GM18870 (cell line): ENCODE data around the gene CDH4.
"Not testable (repeated sequence)": the region's sequence is repeated elsewhere in the genome, so short reads cannot be mapped to it uniquely, and the experiment has no call there.

Source experiments
- ATAC-seq: cut with Tn5 transposase; IDR thresholded peaks from one replicate; pipeline ENCODE4 v1.9.1; 2021; ENCODE audit warnings: moderate library complexity; ENCODE audit not compliant: unreplicated experiment

The CDH4 gene

DNA sequence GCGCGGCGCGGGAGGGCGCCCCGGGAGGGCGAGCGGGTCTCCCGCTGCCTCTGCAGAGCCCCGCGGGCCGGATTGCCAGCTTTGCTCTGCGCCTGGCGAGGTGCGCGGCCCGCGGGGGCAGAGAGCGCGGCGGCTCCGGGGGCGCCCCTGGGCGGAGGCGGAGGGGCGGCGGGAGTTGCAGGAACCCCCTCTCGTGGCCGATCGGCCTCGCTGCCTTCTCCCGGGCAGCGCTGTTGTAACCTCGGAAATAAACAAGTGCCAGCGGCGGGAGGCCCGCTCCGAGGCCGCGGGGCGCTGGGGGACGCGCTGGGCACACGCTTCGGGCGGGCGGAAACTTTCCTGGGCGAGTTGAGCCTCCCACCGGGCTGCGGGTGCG is 1.2 kb downstream of the CDH4 start:
- ATAC-seq: no peak

DNA sequence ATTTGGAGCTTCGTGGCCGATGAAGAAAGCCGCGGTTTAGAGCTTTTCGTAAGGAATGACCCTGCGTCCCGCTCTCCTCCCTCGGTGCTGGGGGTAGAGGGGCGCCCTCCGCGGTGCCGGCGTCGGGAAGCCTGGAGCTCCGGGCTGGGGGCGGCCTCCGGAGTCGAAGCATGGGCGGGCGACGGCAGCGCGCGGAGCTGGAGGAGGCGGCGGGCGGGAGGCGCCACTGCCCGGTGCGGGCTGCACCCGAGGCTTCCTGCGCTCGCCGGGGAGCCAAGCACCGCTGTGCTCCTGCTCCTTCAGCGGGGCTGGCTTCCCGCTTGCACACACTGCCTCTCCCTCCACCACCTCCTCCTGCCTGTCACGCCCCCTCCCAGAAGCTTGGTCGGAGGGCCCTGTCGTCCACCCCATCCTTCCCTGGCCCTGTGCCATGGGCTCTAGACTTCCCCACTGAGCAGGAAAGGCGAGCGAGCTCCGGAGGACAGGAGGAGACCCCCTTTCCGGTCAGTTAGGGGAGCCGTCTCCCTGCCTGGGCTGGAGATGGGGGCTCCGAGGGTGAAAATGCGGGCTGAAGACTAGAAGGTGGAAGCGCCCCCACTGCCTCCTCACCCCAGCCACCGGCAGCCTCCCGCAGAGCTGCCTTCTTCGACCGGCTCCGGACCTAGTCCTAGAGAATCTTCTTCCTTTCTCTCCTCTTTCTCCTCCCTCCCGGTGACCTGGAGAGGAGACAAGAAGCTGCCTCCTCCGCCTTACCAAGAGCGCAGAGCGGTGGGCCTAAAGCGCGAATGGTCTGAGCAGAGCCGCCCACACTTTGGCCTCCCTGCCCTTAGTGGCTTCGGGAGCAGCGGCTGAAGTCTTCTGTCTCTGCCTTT is 1.8 kb downstream of the CDH4 start:
- ATAC-seq: no peak

DNA sequence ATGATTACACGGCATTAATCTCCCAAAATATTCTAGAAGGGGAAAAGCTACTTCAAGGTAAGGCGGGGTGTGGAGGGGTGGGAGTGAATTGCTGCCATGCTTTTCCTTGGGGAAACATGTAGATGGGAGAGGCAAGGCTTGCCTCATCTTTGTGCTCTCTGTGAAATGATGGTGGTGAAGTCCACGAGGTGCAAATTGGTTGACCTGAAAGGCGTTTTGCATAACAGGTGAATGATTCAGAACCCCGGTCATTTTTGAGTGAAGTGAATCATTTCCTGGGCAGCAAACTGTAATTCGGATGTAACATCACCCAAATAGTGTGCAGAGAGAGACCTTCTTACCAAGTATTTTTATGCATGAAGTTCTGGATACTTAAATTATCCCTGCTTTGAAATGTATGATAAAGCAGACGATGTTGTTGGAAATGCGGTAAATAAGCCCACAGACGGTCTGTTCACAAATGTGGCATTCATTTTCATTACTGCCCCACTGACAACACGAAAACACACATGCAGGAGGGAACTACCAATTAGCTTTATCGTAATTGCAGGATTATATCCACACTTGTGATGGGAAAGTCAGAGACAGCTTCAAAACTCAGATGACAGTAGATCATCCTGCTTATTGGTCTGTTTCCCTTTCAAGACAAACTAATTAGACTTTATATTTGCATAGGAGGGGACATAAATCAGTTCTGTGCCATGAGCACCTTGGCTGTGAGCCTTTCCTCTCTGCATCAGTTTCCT is 3.0 kb downstream of the CDH4 start:
- no peak for ATAC-seq

DNA sequence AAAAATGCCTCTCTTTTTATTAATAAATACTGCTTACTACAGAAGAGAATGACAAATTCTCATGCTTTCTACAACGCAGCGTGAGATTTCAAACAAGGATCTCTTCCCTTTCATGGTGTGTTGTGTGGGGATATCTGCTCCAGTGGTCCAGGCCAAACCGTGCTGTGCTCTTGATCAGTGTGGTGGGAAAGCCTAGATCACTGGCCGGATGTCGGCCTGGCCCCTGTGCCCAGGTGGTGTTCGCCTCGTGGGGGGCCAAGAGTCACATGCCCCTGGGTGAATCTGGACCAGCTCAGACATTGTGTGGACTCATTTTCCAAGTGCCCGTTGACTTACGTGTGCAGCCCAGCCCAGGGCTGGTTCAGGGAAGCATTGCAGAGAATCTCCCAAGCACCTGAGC is 4.3 kb downstream of the CDH4 start:
- ATAC-seq: no peak

DNA sequence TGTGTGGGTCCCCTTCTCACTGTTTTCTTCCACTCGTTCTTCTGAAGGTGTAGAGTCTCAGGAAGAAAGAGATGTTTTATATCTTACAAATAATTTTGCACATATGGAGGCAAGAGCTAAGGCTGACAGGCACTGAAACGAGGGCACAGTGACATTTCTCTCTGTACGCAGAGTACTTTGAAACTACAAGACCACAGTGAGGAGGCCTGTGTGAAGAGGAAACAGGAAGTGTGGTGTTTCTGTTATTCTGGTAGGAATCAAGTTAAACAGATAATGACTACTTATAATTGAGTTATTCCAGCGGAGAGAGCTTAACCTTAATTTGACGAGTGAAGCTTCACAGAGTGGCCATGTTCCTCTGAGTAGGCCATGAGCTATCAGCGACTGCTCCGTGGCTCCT is 4.8 kb downstream of the CDH4 start:
- ATAC-seq: no peak

DNA sequence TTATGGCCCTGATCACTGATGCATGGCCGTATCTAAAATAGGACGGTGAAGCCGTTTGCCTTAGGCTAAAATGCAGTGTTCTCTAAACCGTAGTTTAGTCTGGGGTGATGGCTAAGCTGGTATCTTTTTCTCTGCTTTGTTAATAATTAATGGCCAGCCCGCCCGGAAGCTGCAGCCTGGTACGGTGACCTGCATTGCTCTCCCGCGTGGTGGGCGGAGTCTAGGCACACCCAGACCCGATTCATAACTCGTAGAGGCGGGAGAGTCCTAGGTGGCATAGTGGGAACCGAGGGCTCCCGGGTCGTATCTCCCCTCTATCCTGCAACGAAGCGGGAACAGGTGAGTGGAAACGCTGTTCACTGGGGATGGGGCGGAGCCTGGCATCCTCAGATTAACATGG is 5.5 kb downstream of the CDH4 start:
- ATAC-seq: no peak

DNA sequence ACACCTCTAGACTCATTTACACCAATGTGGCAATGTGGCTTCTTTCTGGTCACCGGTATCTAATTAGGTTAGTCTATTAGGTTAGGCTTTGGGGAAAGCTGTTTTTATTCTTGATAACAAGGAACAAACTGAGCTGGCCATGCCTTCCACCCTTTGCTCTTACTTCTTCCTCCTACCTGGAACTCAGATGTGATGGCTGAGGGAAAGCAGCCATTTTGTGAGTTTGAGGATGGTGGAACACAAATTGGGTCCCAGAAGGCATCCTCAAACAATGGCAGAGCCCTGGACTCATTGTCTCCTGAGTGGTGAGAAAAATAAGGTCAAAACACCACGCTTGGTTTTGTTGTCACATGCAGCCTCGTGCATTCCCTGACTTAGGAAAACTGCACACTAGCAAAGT is 7.7 kb downstream of the CDH4 start:
- no peak for ATAC-seq

DNA sequence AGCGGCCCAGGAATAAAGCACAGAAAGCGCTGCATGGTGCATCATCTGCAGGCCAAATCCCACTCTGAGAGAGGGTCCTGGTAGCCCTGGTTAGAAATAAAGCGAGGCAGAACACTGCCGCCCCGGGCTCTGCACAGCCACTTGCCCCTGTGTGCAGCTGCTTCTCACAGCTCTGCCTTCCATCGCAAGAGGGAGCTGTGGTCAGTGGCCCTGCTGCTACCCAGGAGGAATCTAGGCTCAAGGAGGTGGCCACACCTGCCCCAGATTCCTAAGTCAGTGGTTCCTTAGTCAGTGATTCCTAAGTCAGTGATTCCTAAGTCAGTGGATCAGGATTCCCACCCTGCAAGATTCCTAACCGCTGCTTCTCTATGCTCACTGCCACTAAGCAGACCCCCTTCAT is 8.8 kb downstream of the CDH4 start:
- ATAC-seq: no peak

DNA sequence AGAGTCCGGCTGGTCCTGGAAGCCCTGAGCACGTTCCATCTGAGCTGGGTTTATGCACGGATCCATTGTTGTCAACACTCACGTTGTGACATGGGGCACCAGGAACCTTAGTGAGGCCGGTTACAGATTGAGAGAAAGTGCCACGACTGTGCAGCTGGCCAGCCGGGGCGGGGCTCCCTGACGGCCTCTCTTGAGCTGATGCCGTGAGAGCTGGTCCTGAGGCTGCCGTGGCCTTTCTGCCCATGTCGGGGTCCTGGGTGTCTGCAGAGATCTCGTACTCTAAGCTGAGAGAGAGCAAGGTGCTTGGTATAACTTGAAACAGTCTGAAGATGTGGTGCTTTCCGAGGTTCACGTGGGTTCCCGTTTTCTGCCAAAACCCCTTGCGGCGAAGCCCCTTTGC is 10.0 kb downstream of the CDH4 start:
- no peak for ATAC-seq

DNA sequence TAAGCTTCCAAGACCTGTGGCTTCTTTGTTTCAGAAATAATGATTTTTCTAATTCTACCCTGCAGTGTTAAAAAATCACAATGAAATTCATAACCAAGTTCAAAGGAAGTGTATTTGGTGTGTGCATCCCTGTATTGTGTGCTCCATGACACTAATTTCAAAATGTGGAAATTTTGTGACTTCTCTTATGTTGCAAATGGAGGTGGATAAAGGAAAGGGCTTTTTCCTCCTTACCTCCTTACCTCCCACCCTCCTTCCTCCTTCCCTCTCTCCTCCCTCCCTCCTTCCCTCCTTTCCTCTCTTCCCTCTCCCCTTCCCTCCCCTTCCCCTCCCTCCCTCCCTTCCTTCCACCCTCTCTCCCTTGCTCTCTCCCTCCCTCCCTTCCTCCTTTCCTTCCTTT is 10.5 kb downstream of the CDH4 start:
- no peak for ATAC-seq

DNA sequence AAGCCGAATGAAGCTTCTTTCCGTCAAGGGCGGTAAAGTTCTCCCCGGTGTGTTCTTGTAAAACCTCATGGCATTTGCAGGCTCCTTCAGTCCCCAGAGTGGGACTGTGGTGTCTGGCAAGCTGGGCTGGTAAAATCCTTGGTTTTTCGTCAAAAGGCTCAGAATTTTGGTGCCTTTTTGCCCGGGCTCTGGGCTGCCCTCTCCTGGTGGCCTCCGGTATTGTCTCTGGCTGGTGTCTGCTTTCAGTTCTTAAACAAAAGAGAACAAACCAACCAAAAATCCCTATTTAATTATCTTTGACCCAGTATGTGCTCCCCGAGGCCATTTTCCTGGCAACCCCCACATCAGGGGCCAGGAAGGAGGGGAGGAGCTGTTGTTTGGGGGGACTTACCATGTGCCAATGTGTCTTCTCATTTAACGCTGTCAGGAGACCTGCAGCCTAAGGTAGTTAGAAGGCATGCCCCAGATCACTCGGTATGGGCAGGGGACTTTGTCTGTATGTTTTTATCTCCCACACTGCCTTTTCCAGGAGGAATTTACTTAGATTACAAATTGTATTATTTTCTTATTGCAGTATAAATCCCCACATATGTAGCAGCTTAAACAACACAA is 11.1 kb downstream of the CDH4 start:
- no peak for ATAC-seq

DNA sequence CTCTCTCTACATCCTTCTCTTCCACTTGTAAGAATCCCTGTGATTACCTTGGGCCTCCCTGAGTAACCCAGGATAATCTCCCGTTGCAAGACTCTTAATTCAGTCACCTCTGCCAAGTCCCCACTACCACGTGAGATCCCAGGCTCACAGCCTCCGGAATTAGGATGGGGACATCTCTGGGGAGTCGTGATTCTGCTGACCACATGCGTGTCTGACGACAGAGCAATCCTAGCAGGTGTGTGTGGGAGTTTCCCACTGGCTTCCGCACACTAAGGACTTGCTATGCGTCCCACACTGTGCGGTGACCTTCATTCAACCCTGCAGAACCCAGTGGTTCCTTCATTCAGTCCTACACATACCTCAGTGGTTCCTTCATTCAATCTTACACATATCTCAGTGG is 11.9 kb downstream of the CDH4 start:
- no peak for ATAC-seq

DNA sequence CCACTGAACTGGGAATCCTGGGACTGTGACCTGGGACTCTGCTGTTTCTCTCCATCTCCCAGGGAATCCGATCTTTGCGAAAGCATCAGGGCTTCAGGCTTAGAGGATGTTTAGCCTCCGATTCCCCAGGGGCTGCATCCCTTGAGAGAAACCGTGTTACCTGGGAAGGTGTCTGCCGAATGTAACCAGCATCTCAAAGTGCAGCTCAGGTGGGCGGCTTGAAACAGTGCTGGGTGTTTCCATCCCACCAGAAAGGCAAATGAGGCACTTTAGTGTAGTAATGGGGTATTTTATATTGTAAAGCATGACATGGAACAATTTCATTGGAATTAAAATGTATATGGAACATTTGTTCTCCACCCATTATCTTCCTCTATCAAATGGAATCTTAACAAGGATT is 15.2 kb downstream of the CDH4 start:
- no peak for ATAC-seq

DNA sequence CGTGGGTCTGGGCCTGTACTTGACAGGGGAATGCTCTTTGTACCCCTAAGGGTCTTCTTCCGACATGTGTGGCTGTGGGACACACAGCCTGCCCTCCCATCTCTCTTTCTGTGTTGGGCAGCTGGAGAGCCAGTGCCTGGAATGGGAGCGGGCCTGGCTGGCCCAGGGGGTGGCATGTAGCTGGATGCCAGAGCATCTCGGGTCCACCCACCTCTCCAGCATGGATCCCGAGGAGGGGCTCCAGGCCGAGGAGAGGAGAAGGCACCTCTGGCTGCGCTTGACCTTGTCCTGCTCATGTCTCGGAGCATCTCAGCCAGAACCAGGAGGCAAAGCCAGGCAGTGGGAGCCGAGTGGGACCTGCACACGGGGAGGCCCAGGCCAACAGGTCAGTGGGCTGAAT is 16.0 kb downstream of the CDH4 start:
- no peak for ATAC-seq

DNA sequence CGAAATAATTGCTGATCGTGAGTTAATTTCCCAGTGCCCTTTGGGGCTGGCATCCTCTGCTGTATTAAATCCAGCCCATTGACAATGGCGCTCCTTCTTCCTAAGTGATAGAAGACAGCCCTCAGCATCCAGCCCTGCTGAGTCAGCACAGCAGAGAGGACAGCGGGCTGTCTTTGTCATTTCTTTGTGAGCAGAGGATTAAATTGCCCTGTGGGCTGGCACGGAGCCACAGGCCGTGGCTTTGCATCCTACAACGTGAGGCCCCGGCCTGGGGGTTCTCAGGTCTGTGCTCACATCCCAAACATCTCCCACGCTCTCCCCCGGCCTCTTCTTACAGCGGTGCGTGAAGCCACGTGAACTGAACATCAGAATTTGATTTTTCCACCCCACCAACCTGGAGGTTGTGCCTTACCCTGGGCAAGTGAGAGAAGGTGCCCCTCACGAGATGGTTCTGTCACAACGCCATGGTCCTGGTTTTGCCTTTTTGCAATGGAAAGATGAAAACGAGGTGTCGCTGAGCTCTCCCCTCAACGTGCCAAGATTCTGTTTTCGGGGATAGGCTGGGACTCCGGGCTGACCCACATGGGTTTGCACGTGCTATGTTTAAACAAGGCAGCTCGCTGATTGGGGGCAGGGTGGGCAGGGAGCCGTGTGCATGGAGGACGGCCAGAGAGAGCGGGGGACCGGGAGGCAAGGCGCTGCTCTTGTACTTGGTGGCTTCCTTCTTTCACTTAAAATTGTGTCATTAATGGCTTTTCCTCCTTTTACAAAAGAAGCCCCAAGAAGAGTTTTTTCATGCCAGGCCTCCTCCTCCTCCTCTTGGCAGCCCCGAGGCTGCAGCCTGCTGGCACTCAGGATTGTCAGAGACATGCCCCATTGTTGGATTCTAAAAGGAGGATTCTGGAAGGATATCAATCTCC is 19.5 kb downstream of the CDH4 start:
- ATAC-seq: no peak

DNA sequence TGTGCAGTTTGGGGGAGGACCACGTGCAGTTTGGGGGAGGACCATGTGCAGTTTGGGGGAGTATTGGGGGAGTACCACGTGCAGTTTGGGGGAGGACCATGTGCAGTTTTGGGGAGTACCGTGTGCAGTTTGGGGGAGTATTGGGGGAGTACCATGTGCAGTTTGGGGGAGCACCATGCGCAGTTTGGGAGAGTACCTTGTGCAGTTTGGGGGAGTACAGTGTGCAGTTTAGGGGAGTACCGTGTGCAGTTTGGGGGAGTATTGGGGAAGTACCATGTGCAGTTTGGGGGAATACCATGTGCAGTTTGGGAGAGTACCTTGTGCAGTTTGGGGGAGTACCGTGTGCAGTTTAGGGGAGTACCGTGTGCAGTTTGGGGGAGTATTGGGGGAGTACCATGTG is 21.0 kb downstream of the CDH4 start:
- ATAC-seq: not testable (repeated sequence)

DNA sequence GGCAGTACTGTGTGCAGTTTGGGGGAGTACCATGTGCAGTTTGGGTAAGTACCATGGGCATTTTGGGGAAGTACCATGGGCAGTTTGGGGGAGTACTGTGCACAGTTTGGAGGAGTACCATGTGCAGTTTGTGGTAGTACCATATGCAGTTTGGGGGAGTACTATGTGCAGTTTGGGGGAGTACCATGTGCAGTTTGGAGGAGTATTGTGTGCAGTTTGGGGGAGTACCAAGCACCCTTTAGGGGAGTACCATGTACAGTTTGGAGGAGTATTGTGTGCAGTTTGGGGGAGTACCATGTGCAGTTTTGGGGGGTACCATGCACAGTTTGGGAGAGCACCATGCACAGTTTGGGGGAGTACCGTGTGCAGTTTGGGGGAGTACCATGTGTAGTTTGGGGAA is 21.6 kb downstream of the CDH4 start:
- ATAC-seq: not testable (repeated sequence)

DNA sequence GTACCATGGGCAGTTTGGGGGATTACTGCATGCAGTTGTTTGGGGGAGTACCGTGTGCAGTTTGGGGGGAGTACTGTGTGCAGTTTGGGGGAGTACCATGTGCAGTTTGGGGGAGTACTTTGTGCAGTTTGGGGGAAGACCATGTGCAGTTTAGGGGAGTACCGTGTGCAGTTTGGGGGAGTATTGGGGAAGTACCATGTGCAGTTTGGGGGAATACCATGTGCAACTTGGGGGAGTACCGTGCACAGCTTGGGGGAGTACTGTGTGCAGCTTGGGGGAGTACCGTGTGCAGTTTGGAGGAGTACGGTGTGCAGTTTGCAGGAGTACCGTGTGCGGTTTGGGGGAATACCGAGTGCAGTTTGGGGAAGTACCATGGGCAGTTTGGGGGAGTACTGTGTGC is 22.3 kb downstream of the CDH4 start:
- ATAC-seq: no peak

DNA sequence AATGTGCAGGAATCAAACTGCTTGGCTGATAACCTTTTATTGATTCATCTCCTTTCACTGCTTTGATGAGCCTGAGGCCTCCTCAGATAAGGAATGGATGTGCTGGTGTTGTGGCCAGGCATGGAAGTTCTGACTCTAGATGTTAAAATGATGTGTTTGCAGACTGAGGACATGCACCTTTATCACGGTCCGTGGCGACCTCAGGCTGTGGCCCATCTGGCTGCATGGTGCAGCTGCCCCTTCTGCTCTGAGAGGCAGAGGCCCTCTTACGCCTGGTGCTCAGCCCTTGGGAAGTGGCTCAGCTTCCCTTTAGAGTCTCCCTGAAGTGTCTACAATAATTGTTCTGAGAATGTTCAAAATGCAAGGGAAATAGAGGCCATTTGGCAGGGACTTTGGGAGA is 26.2 kb downstream of the CDH4 start:
- no peak for ATAC-seq

DNA sequence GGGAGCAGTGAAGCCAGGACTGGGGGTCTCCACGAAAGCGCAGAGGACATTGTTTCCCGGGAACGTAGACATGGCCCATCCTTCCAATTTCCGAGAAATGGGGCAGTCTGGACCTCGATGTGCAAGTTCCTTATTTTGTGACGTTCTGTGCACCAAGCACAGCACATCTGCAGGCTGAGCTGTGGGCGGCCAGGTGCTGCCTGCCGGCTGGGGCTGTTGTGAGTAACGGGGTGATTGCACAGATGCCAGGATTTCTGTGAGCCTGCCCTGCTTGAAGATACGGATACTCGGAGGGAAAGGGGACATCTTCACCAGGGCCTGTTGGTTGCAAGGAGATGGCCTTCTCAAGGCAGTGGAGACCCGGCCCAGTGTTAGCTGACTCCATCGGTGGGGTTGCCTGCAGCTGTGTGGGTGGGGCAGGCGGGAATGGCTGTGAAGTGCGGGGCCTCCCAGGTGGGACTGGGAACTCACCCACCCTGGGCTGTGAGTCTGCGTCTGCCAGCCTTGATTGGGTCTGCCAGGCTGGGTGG is 27.6 kb downstream of the CDH4 start:
- no peak for ATAC-seq
